SH-SY5Y (cell line): Measurements from ENCODE around the gene BMX.

Experiments
- GATA2 ChIP-seq: IDR thresholded peaks from 2 replicates; pipeline ENCODE4 v1.6.1; 2011; ENCODE audit warnings: mild to moderate bottlenecking, low read depth, low read length
- GATA3 ChIP-seq: IDR thresholded peaks from 2 replicates; pipeline ENCODE4 v1.6.1; 2011; ENCODE audit warnings: low read depth, mild to moderate bottlenecking, low read length, moderate library complexity

GRCh38 chrX:15525664-15526416 is 25.2 kb downstream of the BMX start:
- no peak for TF ChIP-seq GATA2
- TF ChIP-seq GATA3, result no peak
